ENCODE results near the gene SIAH1. TPM values are rescaled to one million over a fixed set of nuclear protein-coding genes. Genes with fewer than 3 reads are reported as not detected.
"Not testable (repeated sequence)": the region's sequence is repeated elsewhere in the genome, so short reads cannot be mapped to it uniquely, and the experiment has no call there.

Gene SIAH1
- total RNA-seq, 1 donor from 2014 or later: 60.0 TPM

GRCh38 chr16:48378836-48379235 is 6.4 kb downstream of the SIAH1 start:
- FAIRE-seq (no peak), DNase-seq (ENCODE audit: low read depth) (no peak)
- no peaks in the 10 kb centered on the region for H3K27me3 ChIP-seq (ENCODE audit: control insufficient read depth, insufficient read depth, low read length)
- H3K4me3 ChIP-seq (ENCODE audit: low read depth, low read length): no peak overlapping the region
- TF ChIP-seq, protein P1, sequence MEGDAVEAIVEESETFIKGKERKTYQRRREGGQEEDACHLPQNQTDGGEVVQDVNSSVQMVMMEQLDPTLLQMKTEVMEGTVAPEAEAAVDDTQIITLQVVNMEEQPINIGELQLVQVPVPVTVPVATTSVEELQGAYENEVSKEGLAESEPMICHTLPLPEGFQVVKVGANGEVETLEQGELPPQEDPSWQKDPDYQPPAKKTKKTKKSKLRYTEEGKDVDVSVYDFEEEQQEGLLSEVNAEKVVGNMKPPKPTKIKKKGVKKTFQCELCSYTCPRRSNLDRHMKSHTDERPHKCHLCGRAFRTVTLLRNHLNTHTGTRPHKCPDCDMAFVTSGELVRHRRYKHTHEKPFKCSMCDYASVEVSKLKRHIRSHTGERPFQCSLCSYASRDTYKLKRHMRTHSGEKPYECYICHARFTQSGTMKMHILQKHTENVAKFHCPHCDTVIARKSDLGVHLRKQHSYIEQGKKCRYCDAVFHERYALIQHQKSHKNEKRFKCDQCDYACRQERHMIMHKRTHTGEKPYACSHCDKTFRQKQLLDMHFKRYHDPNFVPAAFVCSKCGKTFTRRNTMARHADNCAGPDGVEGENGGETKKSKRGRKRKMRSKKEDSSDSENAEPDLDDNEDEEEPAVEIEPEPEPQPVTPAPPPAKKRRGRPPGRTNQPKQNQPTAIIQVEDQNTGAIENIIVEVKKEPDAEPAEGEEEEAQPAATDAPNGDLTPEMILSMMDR (IDR thresholded peaks at IDR 0.05; ENCODE audit: insufficient read depth, low read length, severe bottlenecking): no peak
- no peaks in the 10 kb centered on the region for H3K36me3 ChIP-seq (ENCODE audit: control insufficient read depth, insufficient read depth, low read length)

- DNase-seq (ENCODE audit: low read depth) (no peak), FAIRE-seq (no peak)
- H3K4me3 ChIP-seq (ENCODE audit: low read depth, low read length): no peak overlapping the region
- TF ChIP-seq, protein P1 (IDR thresholded peaks at IDR 0.05; ENCODE audit: insufficient read depth, low read length, severe bottlenecking): no peak
- H3K27me3 ChIP-seq (ENCODE audit: control insufficient read depth, insufficient read depth, low read length): no peaks in the 10 kb centered on the region
- H3K36me3 ChIP-seq (ENCODE audit: control insufficient read depth, insufficient read depth, low read length): no peaks in the 10 kb centered on the region
Observed at GRCh38 chr16:48378276-48378675, 6.9 kb downstream of the SIAH1 start.

DNA sequence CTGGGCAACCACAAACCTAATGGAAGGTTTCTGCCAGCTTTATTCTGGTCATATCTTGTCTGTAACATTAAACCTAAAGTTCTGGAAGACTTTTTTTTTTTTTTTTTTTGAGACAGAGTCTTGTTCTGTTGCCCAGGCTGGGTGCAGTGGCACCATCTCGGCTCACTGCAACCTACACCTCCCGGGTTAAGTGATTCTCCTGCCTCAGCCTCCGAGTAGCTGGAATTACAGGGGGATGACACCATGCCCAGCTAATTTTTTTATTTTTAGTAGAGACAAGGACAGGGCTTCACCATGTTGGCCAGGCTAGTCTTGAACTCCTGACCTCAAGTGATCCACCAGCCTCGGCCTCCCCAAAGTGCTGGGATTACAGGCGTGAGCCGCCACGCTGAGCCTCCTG is 7.9 kb downstream of the SIAH1 start:
- not testable (repeated sequence) for FAIRE-seq; H3K36me3 ChIP-seq (ENCODE audit: control insufficient read depth, insufficient read depth, low read length); H3K27me3 ChIP-seq (ENCODE audit: control insufficient read depth, insufficient read depth, low read length); H3K4me3 ChIP-seq (ENCODE audit: low read depth, low read length)
- DNase-seq (ENCODE audit: low read depth): peak; percentile 42

- no peaks in the 10 kb centered on the region for H3K36me3 ChIP-seq (ENCODE audit: control insufficient read depth, insufficient read depth, low read length)
- TF ChIP-seq, protein P1 (IDR thresholded peaks at IDR 0.05; ENCODE audit: insufficient read depth, low read length, severe bottlenecking): no peak
- DNase-seq (ENCODE audit: low read depth) (no peak), FAIRE-seq (no peak)
- H3K4me3 ChIP-seq (ENCODE audit: low read depth, low read length): no peak overlapping the region
- H3K27me3 ChIP-seq (ENCODE audit: control insufficient read depth, insufficient read depth, low read length): no peaks in the 10 kb centered on the region
Observed at GRCh38 chr16:48374255-48374654, 11.0 kb downstream of the SIAH1 start.

DNA sequence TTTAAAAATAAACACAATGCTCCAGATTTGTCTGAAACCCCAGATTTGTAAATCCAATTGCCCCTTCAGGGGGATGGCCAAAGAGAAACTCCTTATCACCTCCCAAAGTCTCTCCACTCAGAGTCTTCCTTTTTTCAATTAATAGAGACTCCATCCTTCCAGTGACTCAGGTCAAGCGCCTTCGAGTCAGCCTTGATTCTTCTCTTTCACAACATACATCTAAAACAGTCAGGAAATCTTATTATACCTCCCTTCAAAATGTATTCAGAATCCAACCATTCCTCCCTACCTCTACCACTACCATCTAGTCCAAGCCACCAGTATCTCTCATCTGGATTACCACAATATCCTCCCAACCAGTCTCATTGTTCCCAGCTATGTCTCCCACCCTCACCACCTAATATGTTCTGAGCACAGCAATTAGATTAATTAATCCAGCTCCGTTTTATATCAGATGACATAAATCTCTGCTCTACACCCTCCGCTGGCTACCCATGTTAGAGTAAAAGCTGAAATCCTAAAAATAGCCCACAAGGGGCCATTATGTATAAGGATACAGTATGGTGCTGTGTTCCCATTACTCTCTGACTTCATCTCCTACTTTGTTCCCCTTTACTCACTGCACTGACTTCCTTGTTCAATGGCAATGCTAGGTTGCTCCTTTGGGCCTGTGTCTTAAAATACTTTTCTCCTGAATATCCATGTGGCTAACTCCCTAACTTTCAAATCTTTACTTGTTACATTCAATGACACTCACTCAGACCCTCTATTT is 11.8 kb downstream of the SIAH1 start:
- DNase-seq (ENCODE audit: low read depth): peak; percentile 43
- TF ChIP-seq, protein P1 (IDR thresholded peaks at IDR 0.05; ENCODE audit: insufficient read depth, low read length, severe bottlenecking): no peak
- Histone ChIP-seq H3K27me3 (ENCODE audit: control insufficient read depth, insufficient read depth, low read length) (no peaks in the 10 kb centered on the region), H3K4me3 (ENCODE audit: low read depth, low read length) (no peak overlapping the region), H3K36me3 (ENCODE audit: control insufficient read depth, insufficient read depth, low read length) (no peaks in the 10 kb centered on the region)
- no peak for FAIRE-seq

GRCh38 chr16:48372744-48373143 is 12.5 kb downstream of the SIAH1 start:
- Histone ChIP-seq H3K36me3 (ENCODE audit: control insufficient read depth, insufficient read depth, low read length) (no peaks in the 10 kb centered on the region), H3K4me3 (ENCODE audit: low read depth, low read length) (no peak overlapping the region), H3K27me3 (ENCODE audit: control insufficient read depth, insufficient read depth, low read length) (no peaks in the 10 kb centered on the region)
- FAIRE-seq (no peak), DNase-seq (ENCODE audit: low read depth) (no peak)
- TF ChIP-seq, protein P1 (IDR thresholded peaks at IDR 0.05; ENCODE audit: insufficient read depth, low read length, severe bottlenecking): no peak
